Keratinocyte (primary cell): ENCODE measurements around the gene CCM2. TPM values are rescaled to one million over a fixed set of nuclear protein-coding genes. Genes with fewer than 3 reads are reported as not detected.

ENCODE experiments used
- DNase-seq: peaks from one replicate; pipeline ENCODE4 v3.0.0-alpha.2; 2011; ENCODE audit warnings: low read depth, missing footprints, low spot score
- FAIRE-seq: peaks from 2 replicates; lab custom pipeline; 2011; peaks lifted over from hg19 to GRCh38; lab: Jason Lieb, UNC
- H2AFZ ChIP-seq: 2 replicates; pipeline ENCODE4 v1.6.0; 2012; ENCODE audit warnings: low read length, control low read depth, inconsistent platforms; ENCODE audit not compliant: control insufficient read depth
- H3K27ac ChIP-seq: 2 replicates; pipeline ENCODE4 v1.5.1; 2011; ENCODE audit warnings: low read length; ENCODE audit not compliant: control insufficient read depth, insufficient read depth
- H3K27me3 ChIP-seq: 3 replicates; pipeline ENCODE4 v1.6.0; 2011; ENCODE audit warnings: low read length; ENCODE audit not compliant: control insufficient read depth, insufficient read depth; ENCODE audit errors: extremely low read depth
- H3K36me3 ChIP-seq, 2 experiments: 2 replicates in 1 of 2; 3 replicates in 1 of 2; pipeline ENCODE4 v1.5.1; 2011; ENCODE audit warnings: low read length in 2 of 2, mild to moderate bottlenecking in 1 of 2; ENCODE audit not compliant: control insufficient read depth in 2 of 2, insufficient read depth in 2 of 2; ENCODE audit errors: extremely low read depth in 1 of 2
- H3K4me1 ChIP-seq: 3 replicates; pipeline ENCODE4 v1.5.1; 2011; ENCODE audit warnings: low read length; ENCODE audit not compliant: control insufficient read depth, insufficient read depth; ENCODE audit errors: extremely low read depth
- H3K4me2 ChIP-seq: 3 replicates; pipeline ENCODE4 v1.6.0; 2011; ENCODE audit warnings: low read depth, low read length; ENCODE audit not compliant: control insufficient read depth, insufficient read depth; ENCODE audit errors: extremely low read depth
- H3K4me3 ChIP-seq, 3 experiments: fragments of 200-600 bp in 1 of 3; sonication (generic) in 1 of 3; 2 replicates in 2 of 3; 3 replicates in 1 of 3; pipeline ENCODE4 v1.5.1; 2011 to 2016; ENCODE audit warnings: low read length in 3 of 3, mild to moderate bottlenecking in 3 of 3, control low read depth in 2 of 3, inconsistent platforms in 1 of 3, low read depth in 1 of 3, mixed read lengths in 1 of 3, mixed run types in 1 of 3, moderate library complexity in 1 of 3; ENCODE audit not compliant: control insufficient read depth in 2 of 3, insufficient read depth in 2 of 3; ENCODE audit errors: extremely low read depth in 1 of 3
- H3K79me2 ChIP-seq: 2 replicates; pipeline ENCODE4 v1.6.0; 2012; ENCODE audit warnings: low read length; ENCODE audit not compliant: control insufficient read depth, insufficient read depth
- H3K9ac ChIP-seq: 3 replicates; pipeline ENCODE4 v1.6.0; 2011; ENCODE audit warnings: low read length; ENCODE audit not compliant: control insufficient read depth, insufficient read depth; ENCODE audit errors: extremely low read depth
- H3K9me1 ChIP-seq: 3 replicates; pipeline ENCODE4 v1.6.0; 2011; ENCODE audit warnings: low read length; ENCODE audit not compliant: control insufficient read depth, insufficient read depth; ENCODE audit errors: extremely low read depth
- H3K9me3 ChIP-seq: 2 replicates; pipeline ENCODE4 v1.5.1; 2012; ENCODE audit warnings: low read depth, low read length; ENCODE audit not compliant: control insufficient read depth
- H4K20me1 ChIP-seq: 3 replicates; pipeline ENCODE4 v1.6.0; 2011; ENCODE audit warnings: low read length; ENCODE audit not compliant: control insufficient read depth, insufficient read depth; ENCODE audit errors: extremely low read depth
- CTCF ChIP-seq, 3 experiments: IDR thresholded peaks in 1 of 3; conservative IDR thresholded peaks in 1 of 3; optimal IDR thresholded peaks in 1 of 3; 2 replicates in 2 of 3; 3 replicates in 1 of 3; pipeline versions ENCODE3 to v1.5.1; 2011; ENCODE audit warnings: low read length in 3 of 3, mild to moderate bottlenecking in 3 of 3, moderate library complexity in 2 of 3, control low read depth in 1 of 3, inconsistent platforms in 1 of 3; ENCODE audit not compliant: insufficient read depth in 2 of 3; ENCODE audit errors: extremely low read depth in 1 of 3
- EZH2 ChIP-seq: IDR thresholded peaks from one replicate; pipeline ENCODE4 v1.6.1; 2012; ENCODE audit warnings: inconsistent platforms, mild to moderate bottlenecking, low read length, moderate library complexity
- dilution Hi-C: fragments of 300-500 bp; cut with MboI; formaldehyde crosslinking; loops from one replicate; pipeline ENCODE4 v1.7.0; 2020; ENCODE audit warnings: low sequenced_read_pairs; ENCODE audit not compliant: extremely low pct_ligation_motif_present
- polyA plus RNA-seq, 5 experiments: library from polyadenylated mRNA; depleted of rRNA in 3 of 5; stranded (reverse) in 3 of 5; stranded (forward) in 1 of 5; unstranded in 1 of 5; fragments of >200 nt; gene quantifications; 1 replicate in 1 of 5; 2 replicates in 3 of 5; 3 replicates in 1 of 5; pipeline versions ENCODE4 v1.2.1 to v1.2.3, GENCODE V29; 2011 to 2012; ENCODE audit warnings: missing spikeins in 2 of 5, low read depth in 1 of 5, low replicate concordance in 1 of 5

Gene CCM2
- polyA plus RNA-seq, 1 donor (not counting 4 experiments of a cell fraction or from before 2014, with no cell fraction given) = 44.8 TPM

GRCh38 chr7:44971902-44972441 is 28.0 kb upstream of the CCM2 start:
- Histone ChIP-seq H3K4me1 (peaks cover under 1% of the 10 kb centered on the region), H4K20me1 (no peaks in the 10 kb centered on the region), H3K9me3 (no peaks in the 10 kb centered on the region), H3K4me3 (no peak overlapping the region), H3K9ac (no peak overlapping the region), H3K36me3 (no peaks in the 10 kb centered on the region), H3K27me3 (peaks cover 7% of the 10 kb centered on the region), H3K4me2 (no peak overlapping the region), H3K79me2 (no peaks in the 10 kb centered on the region), H2AFZ (no peak overlapping the region), H3K27ac (no peak overlapping the region), H3K9me1 (no peaks in the 10 kb centered on the region)
- FAIRE-seq (no peak), DNase-seq (no peak)
- TF ChIP-seq CTCF (optimal IDR thresholded peaks at IDR 0.05 in 1 of 3, IDR thresholded peaks at IDR 0.05 in 1 of 3, conservative IDR thresholded peaks at IDR 0.05 in 1 of 3; ENCODE audit: extremely low read depth in 1 of 3, insufficient read depth in 2 of 3, low read length in 3 of 3) = no peak
- TF ChIP-seq EZH2 = no peak
- dilution Hi-C loops = no loop called here

DNA sequence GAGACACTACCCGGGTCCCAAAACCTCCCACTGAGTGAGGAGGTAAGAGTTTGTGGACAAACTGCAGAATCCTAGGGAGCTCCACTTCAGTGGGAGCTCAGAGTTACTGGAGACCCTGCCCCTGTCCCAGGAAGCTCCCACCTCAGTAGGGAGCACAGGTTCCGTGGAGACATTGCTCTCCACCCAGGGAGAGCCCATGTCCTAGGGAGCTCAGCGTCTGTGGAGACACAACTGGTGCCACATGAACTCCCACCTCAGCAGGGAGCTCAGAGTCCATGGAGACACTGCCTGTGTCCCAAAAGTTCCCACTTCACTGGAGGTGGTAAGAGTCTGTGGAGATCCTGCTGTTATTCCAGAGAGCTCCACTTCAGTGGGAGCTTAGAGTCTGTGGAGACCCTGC is 27.4 kb upstream of the CCM2 start:
- H3K4me1 ChIP-seq = peaks cover 6% of the 10 kb centered on the region
- peaks cover 7% of the 10 kb centered on the region for H3K27me3 ChIP-seq
- no peak for TF ChIP-seq CTCF (optimal IDR thresholded peaks at IDR 0.05 in 1 of 3, IDR thresholded peaks at IDR 0.05 in 1 of 3, conservative IDR thresholded peaks at IDR 0.05 in 1 of 3; ENCODE audit: extremely low read depth in 1 of 3, insufficient read depth in 2 of 3, low read length in 3 of 3)
- TF ChIP-seq EZH2 = no peak
- H3K27ac ChIP-seq = no peak overlapping the region
- no peaks in the 10 kb centered on the region for H3K9me3 ChIP-seq
- dilution Hi-C loops = no loop called here
- no peaks in the 10 kb centered on the region for H4K20me1 ChIP-seq
- no peaks in the 10 kb centered on the region for H3K9me1 ChIP-seq
- H3K9ac ChIP-seq = no peak overlapping the region
- no peaks in the 10 kb centered on the region for H3K36me3 ChIP-seq
- FAIRE-seq (no peak), DNase-seq (no peak)
- H3K79me2 ChIP-seq = no peaks in the 10 kb centered on the region
- no peak overlapping the region for H3K4me2 ChIP-seq
- H2AFZ ChIP-seq = no peak overlapping the region
- H3K4me3 ChIP-seq = no peak overlapping the region
